Endothelial cell (in vitro differentiated cells): ENCODE measurements around the gene CSTB. TPM values are rescaled to one million over a fixed set of nuclear protein-coding genes. Genes with fewer than 3 reads are reported as not detected.

Source experiments
- DNase-seq: peaks from one replicate; pipeline ENCODE4 v3.0.0; 2021; ENCODE audit warnings: low spot score
- H3K27ac Mint-ChIP-seq: one replicate; pipeline ENCODE4 v1.8.0; 2021; ENCODE audit warnings: mixed read lengths, inconsistent platforms; ENCODE audit not compliant: unreplicated experiment
- H3K27me3 Mint-ChIP-seq: one replicate; pipeline ENCODE4 v1.8.0; 2021; ENCODE audit warnings: mild to moderate bottlenecking, moderate library complexity, mixed read lengths, inconsistent platforms; ENCODE audit not compliant: unreplicated experiment
- H3K36me3 Mint-ChIP-seq: one replicate; pipeline ENCODE4 v1.8.0; 2021; ENCODE audit warnings: mild to moderate bottlenecking, low read depth, mixed read lengths, inconsistent platforms; ENCODE audit not compliant: unreplicated experiment
- H3K4me1 Mint-ChIP-seq: one replicate; pipeline ENCODE4 v1.8.0; 2021; ENCODE audit warnings: mild to moderate bottlenecking, mixed read lengths, inconsistent platforms; ENCODE audit not compliant: unreplicated experiment
- H3K4me3 Mint-ChIP-seq: one replicate; pipeline ENCODE4 v1.8.0; 2021; ENCODE audit warnings: mild to moderate bottlenecking, mixed read lengths, inconsistent platforms; ENCODE audit not compliant: unreplicated experiment
- H3K9me3 Mint-ChIP-seq: one replicate; pipeline ENCODE4 v1.8.0; 2021; ENCODE audit warnings: mixed read lengths, inconsistent platforms; ENCODE audit not compliant: unreplicated experiment
- total RNA-seq: library from RNA; stranded (reverse); fragmentation: NEBNext Ultra II Directional; extraction: Animal tissue kit (Norgen Biotek cat#: 25700); gene quantifications from one replicate; pipeline ENCODE4 v1.2.1, GENCODE V29; 2021; ENCODE audit not compliant: unreplicated experiment
- TF ChIP-seq, protein P1 (sequence below): fragments of 200-600 bp; sonication (generic); IDR thresholded peaks from one replicate; pipeline ENCODE4 v1.5.0; 2021; ENCODE audit warnings: antibody characterized with exemption; ENCODE audit not compliant: unreplicated experiment

CSTB gene
- total RNA-seq, 1 donor from 2014 or later, result 66.5 TPM

GRCh38 chr21:43812957-43813655, 37.0 kb upstream of the CSTB start:
- DNase-seq, result no peak
- Mint-ChIP-seq H3K9me3 (no peaks in the 10 kb centered on the region), H3K27ac (no peak overlapping the region), H3K4me3 (no peak overlapping the region), H3K4me1 (peaks cover 7% of the 10 kb centered on the region), H3K27me3 (peaks cover 7% of the 10 kb centered on the region), H3K36me3 (no peaks in the 10 kb centered on the region)
- TF ChIP-seq, protein P1, sequence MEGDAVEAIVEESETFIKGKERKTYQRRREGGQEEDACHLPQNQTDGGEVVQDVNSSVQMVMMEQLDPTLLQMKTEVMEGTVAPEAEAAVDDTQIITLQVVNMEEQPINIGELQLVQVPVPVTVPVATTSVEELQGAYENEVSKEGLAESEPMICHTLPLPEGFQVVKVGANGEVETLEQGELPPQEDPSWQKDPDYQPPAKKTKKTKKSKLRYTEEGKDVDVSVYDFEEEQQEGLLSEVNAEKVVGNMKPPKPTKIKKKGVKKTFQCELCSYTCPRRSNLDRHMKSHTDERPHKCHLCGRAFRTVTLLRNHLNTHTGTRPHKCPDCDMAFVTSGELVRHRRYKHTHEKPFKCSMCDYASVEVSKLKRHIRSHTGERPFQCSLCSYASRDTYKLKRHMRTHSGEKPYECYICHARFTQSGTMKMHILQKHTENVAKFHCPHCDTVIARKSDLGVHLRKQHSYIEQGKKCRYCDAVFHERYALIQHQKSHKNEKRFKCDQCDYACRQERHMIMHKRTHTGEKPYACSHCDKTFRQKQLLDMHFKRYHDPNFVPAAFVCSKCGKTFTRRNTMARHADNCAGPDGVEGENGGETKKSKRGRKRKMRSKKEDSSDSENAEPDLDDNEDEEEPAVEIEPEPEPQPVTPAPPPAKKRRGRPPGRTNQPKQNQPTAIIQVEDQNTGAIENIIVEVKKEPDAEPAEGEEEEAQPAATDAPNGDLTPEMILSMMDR, result no peak

DNA sequence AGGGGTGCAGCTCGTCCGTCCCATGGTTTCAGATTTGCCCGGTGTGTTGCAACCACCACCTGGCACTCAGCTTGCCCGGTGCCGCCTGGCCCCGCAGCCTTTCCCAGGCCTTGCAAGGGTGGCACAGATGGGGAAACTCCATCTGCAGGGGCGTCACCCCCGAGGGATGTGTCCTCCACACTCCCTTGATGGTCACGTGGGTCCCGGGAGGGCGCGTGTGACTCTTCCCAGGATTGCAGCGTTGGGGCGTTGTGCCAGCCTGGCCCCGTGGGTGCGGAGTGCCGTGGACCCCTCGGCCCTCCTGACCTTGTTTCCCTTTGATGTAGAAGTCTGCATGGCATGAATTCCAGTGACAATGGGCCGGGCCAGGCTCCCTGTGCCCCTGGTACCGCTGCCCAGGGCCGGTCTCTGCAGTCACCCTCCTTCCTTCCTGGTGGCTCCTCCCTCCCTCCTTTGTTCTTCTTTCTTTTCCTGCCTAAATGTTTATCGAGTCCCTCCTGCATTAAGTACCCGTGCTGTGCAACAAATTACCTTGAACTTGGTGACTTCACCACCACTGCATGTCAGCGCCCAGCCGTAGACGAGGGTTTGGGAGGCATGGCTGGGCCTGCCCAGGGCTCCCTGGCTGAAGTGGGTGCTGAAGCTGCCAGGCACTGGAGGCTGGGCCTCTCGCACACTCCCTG, 36.2 kb upstream of the CSTB start:
- Mint-ChIP-seq H3K9me3 (no peaks in the 10 kb centered on the region), H3K27me3 (peaks cover 3% of the 10 kb centered on the region), H3K4me1 (peaks cover 7% of the 10 kb centered on the region), H3K36me3 (no peaks in the 10 kb centered on the region), H3K27ac (peak overlapping the region; percentile 59), H3K4me3 (no peak overlapping the region)
- TF ChIP-seq, protein P1, result no peak
- DNase-seq, result no peak

- no peak overlapping the region for H3K27ac Mint-ChIP-seq
- DNase-seq, result no peak
- TF ChIP-seq, protein P1, result no peak
- H3K4me1 Mint-ChIP-seq, result peaks cover 11% of the 10 kb centered on the region
- H3K36me3 Mint-ChIP-seq, result no peaks in the 10 kb centered on the region
- H3K4me3 Mint-ChIP-seq, result no peak overlapping the region
- peaks cover 2% of the 10 kb centered on the region for H3K27me3 Mint-ChIP-seq
- H3K9me3 Mint-ChIP-seq, result no peaks in the 10 kb centered on the region
Measured at GRCh38 chr21:43811262-43812105, 35.4 kb upstream of the CSTB start.

DNA sequence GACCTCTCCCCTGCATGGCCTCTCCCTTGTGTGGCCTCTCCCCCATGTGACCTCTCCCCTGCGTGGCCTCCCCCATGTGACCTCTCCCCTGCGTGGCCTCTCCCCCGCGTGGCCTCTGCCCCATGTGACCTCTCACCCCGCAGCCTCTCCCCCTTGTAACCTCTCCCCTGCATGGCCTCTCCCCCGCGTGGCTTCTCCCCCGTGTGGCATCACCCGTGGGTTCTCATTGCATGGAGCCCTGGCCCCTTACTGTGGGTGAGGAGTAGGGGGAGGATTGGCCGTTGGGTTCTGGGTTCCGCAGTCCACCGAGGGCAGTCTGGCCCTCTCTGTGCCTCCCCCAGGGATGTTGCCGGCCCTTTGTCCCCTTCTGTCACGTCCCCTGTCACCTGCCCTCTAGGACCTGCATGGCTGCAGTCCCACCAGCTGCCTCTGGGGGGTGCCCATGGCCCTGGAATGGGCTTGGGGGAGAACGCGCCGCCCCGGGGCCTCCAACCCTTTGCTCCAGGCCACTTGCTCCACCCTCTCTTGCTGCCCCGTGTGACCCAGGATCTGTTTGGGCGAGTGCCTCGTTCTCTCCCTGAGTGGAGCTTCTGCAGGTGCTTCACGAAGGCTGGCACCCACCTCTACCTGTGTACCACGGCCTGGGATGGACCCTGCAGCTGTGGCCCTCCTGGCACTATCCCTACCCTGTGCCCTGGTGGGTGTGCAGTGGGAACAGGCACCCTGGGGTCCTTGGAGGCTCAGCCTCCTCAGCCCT, 34.6 kb upstream of the CSTB start:
- TF ChIP-seq, protein P1, result peak; percentile 91
- H3K36me3 Mint-ChIP-seq, result no peaks in the 10 kb centered on the region
- H3K4me1 Mint-ChIP-seq, result peaks cover 16% of the 10 kb centered on the region
- peak; percentile 98 for DNase-seq
- no peak overlapping the region for H3K27ac Mint-ChIP-seq
- H3K4me3 Mint-ChIP-seq, result no peak overlapping the region
- no peaks in the 10 kb centered on the region for H3K9me3 Mint-ChIP-seq
- peaks cover 3% of the 10 kb centered on the region for H3K27me3 Mint-ChIP-seq
